ENCODE data around the gene SAT2.
A peak's percentile ranks its signal among the peaks of the same experiment; 100 is the strongest.
"Not testable (repeated sequence)": the region's sequence is repeated elsewhere in the genome, so short reads cannot be mapped to it uniquely, and the experiment has no call there.

SAT2 gene

GRCh38 chr17:7633093-7633492, 5.5 kb upstream of the SAT2 start:
- DNase-seq (ENCODE audit: low read depth), result no peak

DNA sequence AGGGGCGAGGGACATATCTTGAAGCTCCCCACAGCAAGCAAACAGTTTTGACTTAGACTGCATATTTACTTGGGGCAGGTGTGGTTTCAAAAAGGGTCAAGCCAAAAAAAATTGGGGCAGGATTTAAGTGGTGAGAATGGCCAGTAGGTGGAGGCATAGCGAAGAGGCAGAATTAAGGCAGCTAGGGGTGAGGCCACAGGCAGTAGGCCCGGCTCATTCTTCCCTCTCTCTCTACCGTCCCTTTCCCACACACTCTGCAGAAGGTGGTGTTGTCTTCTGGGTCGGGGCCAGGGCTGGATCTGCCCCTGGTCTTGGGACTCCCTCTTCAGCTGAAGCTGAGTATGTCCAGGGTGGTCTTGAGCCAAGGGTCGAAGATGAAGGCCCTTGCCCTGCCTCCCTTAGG, 4.9 kb upstream of the SAT2 start:
- no peak for DNase-seq (ENCODE audit: low read depth)

GRCh38 chr17:7631398-7632380, 4.1 kb upstream of the SAT2 start:
- no peak for DNase-seq (ENCODE audit: low read depth)

DNA sequence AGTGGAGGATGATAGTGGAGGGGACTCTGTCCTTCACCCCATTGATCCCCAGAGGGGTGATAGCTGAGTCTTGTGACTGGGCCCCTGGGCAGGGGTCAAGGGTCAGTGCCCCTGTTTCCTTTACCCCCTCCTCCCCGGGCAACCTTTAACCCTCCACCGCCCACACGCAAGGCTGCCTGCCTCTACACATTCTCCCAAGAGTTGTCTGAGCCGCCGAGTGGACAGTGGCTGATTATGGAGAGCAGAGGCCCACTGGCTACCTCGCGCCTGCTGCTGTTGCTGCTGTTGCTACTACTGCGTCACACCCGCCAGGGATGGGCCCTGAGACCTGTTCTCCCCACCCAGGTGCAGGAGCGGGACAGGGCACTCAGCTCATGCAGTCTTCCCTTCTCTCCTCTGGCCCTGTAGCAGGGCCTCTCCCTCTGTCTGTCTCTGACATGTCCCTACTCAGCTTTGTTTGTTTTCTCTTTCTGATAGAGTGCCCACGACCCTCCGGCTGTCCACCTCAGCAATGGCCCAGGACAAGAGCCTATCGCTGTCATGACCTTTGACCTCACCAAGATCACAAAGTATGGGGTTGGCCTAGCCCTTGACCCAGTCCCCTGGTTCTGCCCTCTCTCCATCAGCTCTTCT, 2.4 kb upstream of the SAT2 start, which contains the start of gene SHBG:
Gene SHBG (plus strand): TSS at position 197 of the 633 bp plus-strand sequence. CDS start 38 bp downstream, at position 235.
- DNase-seq (ENCODE audit: low read depth), result no peak

GRCh38 chr17:7626956-7627249, 718 bp downstream of the SAT2 start:
- DNase-seq (ENCODE audit: low read depth), result no peak

DNA sequence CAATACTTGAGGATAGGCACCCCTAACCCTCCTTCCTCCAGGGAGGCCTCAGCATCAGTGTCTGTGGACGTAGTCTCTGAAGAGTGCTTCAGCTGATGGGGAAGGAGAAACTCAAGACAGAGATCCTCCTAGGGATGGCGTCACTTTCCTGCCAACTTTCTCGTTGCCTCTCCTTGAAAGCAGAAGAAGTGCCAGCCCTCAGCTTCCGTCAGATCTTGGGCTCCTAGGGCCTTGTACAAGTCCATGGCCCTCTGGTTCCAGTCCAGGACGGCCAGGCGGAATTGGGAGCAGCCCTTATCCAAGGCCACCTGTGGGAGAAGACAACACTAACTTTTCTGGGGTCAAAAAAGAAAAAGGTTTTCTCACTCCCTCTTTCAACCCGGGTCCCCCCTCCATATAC, 1.3 kb downstream of the SAT2 start:
- DNase-seq (ENCODE audit: low read depth), result no peak

- not testable (repeated sequence) for DNase-seq (ENCODE audit: low read depth)
Observed at GRCh38 chr17:7625749-7626148, 1.9 kb downstream of the SAT2 start.

DNA sequence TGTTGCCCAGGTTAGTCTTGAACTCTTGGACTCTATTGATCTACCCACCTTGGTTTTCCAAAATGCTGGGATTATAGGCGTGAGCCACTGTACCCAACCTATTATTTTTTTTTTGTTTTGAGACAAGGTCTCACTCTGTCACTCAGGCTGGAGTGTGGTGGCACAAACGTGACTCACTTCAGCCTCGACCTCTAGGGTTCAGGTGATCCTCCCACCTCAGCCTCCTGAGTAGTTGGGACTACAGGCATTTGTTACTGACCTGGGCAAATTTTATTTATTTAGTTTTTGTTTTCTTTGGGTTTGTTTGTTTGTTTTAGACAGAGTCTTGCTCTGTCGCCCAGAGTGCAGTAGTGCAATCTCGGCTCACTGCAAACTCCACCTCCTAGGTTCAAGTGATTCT, 4.0 kb downstream of the SAT2 start:
- DNase-seq (ENCODE audit: low read depth), result no peak

GRCh38 chr17:7620835-7621234, 6.8 kb downstream of the SAT2 start:
- no peak for DNase-seq (ENCODE audit: low read depth)

DNA sequence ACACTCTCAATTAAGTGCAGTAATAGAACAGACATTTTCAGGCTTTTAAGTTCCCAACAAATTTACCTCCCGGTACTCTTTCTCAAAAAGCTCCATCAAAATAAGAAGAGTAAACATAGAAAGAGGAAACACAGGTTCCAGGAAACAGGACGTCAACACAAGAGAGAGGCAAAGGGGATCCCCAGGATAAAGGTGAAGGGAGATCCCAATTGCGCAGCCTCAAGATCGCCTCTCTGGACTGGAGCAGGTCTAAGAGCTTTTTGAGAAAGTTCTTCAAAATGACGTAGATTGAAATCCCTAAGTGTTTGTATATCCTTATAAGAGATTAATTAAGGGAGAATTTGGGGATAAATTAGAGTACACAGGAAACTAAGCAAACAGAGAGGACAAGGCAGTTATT, 9.0 kb downstream of the SAT2 start:
- DNase-seq (ENCODE audit: low read depth), result no peak

DNA sequence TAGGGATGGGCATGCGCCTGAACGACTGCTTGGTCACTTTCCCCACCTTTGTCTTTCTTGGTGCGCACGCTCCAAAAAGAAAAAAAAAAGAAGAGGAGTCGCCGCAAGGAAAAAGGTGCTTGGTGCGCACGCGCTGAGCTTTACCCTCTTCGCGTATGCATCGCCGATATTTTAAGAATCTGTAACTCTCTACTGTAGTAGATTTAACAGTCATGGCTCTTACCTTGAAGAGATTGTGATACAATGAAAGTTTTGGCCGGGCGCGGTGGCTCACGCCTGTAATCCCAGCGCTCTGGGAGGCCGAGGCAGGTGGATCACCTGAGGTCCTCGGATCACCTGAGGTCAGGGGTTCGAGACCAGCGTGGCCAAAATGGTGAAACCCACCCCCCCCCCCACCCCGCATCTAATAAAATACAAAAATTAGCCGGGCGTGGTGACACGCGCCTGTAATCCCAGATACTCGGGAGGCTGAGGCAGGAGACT, 12.3 kb downstream of the SAT2 start:
- no peak for DNase-seq (ENCODE audit: low read depth)

DNA sequence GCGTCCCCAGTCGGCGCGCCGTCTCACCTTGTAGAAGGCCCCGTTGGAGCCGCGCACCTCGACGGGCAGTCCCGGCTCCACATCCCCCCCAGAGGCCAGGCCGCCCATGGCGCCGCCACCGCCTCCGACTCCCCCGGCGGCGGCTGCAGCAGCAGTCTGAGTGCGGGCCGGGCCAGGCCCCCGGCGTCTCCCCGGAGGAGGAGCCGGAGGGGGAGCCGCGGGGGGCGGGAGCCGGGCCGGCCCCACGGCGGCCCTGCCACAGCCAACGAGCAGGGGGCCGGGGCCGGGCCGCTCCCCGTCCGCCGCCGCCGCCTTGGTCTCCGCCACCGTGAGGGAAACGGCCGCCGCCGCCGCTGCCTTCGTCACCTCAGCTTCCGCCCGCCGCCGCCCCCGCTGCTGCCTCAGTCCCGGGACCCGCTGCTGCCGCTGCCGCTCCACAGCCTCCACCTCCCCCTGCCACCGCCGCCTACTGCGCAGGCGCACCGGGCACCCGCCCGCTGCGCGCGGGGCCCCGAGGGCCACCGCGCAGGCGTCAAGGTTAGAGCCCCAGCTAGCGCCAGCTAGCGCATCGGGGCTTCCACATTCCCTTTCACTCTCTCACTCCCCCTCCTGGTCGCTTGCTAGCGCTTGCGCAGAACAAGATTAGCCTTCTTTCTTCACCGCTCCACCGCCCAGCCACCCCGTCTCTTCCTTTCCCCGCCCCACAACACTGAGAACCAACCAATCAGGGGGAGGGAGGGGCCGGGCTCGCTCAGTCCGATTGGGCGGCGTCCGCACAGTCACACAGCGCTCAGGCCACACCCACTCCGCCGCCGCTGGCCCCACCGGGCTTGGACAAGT, 13.0 kb downstream of the SAT2 start, which contains the start of gene FXR2:
Gene FXR2 (minus strand): TSS at position 473 of the 840 bp plus-strand sequence. CDS start 365 bp downstream, at position 108.
- peak; percentile 99 for DNase-seq (ENCODE audit: low read depth)

GRCh38 chr17:7613769-7614424, 13.7 kb downstream of the SAT2 start:
- no peak for DNase-seq (ENCODE audit: low read depth)

GRCh38 chr17:7612294-7612640, 15.4 kb downstream of the SAT2 start:
- no peak for DNase-seq (ENCODE audit: low read depth)

DNA sequence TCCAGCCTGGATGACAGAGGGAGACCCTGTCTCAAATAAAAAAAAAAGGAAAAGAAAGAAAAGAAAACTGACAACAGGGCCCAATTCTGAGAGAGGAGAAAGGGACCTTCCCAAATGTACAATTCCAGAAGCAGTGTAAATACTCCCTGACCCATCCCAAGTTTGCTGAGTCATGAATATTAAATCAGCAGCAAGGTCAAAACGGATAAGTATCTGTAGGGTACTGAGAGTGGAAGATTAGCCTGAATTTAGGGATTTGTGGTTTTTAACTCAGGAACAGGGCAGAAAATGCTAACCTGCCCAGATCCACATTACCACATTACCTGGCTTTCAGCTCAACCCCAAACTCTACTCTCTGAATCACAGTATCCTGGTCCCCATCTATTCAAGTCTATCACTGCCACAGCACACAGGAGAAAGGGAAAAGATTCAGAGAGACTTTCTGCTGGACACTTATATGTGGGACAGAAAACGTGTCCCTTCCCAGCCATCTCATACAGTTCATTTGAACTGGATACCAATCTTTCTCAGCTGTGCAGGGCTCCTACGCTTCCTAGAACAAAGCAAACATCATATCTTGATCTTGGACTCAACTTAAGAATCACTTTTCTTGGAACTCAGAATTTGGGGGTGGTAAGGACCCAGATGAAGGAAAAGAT, 15.9 kb downstream of the SAT2 start:
- no peak for DNase-seq (ENCODE audit: low read depth)

DNA sequence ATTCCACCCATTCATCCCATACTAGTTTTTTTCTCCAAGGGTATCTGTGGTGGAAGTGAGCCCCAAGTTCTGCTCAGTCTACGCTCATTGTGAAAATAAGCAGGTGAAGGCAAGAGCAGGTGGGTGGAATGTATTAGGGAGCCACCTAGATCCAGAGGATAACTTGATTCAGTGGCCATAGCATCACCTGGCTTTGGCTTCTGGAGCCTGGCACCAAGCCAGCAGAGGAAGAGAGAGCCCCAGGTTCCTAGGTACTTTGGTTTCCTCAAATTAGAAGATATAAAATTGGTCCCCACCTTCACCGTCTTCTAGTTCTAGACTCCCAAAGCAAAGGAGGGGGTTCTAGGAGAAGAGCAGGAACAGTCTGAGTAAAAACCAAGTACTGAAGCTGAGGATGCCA, 17.0 kb downstream of the SAT2 start:
- DNase-seq (ENCODE audit: low read depth), result no peak

DNA sequence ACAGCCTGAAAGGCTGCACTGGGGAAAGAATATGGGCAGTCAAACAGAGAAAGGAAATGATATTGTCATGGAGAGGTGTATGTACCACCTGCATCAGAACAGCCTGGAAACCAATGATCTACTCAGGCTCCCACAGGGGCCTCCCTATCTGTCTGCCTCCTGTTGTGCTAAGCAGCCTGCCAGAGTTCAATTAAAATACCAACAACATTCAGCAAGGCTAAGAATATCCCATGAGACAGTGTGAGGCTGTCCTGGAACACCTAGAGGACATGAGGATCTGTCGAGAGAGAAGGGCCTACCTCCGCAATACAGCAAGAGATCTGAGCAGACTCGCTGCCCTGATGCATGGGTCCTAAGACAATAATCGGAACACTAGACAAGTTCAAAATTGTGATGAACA, 21.3 kb downstream of the SAT2 start:
- no peak for DNase-seq (ENCODE audit: low read depth)

DNA sequence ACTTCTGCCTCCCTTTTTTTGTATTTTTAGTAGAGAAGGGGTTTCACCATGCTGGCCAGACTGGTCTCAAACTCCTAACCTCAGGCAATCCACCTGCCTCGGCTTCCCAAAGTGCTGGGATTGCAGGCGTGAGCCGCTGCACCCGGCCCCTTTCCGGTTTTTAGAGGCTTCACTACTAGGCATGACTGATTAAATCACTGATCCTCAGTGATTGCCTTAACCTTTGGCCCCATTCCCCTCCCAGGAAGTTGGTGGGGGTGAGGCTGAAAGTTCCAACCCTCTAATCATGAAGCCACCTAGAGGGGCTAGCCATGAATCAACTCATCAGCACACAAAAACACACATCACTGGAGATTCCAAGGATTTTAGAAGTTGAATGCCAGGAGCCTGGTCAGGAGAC, 30.1 kb downstream of the SAT2 start:
- DNase-seq (ENCODE audit: low read depth), result not testable (repeated sequence)

DNA sequence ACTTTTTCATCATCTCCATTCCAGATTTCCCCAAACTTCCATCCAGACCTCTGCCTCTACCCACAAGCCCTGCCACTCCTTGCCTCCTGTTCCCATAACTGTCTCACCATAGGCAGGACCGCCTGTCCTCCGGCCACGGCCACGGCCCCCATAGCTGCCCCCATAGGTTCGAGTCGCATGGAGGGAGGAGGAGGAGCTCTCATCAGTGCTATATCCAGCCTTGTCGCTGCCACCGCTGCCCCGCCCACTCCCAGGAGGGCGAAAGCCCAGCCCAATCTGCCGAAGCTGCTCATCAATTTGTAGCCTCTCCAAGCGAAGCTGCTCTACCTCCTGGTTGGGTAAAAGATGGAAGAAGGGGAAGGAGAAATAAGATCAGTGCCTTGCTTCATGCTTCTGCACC, 34.3 kb downstream of the SAT2 start:
- no peak for DNase-seq (ENCODE audit: low read depth)

- no peak for DNase-seq (ENCODE audit: low read depth)
Observed at GRCh38 chr17:7592422-7593021, 35.1 kb downstream of the SAT2 start.

DNA sequence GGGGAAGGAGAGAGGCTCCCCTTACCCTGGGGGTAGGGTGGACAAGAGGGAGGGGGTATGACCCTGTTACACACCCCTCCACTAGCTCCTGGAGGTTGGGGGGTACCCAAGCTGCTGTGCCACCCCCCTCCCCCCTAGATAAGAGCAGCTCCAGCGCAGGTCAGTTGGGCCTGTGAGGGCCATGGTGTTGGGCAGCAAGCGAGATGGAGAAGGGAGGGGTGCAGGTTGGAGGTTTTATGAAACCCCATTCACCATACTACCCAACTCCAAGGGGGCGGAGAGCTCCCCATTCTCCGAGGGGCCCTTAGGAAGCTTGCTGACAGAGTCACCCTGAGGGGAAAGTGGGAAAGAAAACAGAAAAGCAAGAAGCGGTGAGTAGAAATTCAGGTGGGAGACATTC, 36.0 kb downstream of the SAT2 start:
- DNase-seq (ENCODE audit: low read depth), result no peak
